Heart left ventricle (tissue), 16 donors: ENCODE data around the gene PGLYRP1. TPM values are rescaled to one million over a fixed set of nuclear protein-coding genes. Genes with fewer than 3 reads are reported as not detected.
A peak's percentile ranks its signal among the peaks of the same experiment; 100 is the strongest.

Experiments used
- ATAC-seq, 4 donors: fragments of 200-7000 bp; cut with Tn5 transposase; one replicate each; pipeline ENCODE4 v1.9.1; 2020 to 2022; ENCODE audit warnings: moderate library complexity in 4 of 4, mild to moderate bottlenecking in 3 of 4, moderate number of reproducible peaks in 1 of 4
- DNase-seq, 5 donors: peaks; one replicate each; pipeline ENCODE4 v3.0.0-alpha.2; 2020
- H3K27ac ChIP-seq, 12 donors: fragments of 200-600 bp; sonication (generic) in 4 of 12; one replicate each; pipeline versions ENCODE4 v1.5.0 to v1.8.0; 2016 to 2022; ENCODE audit warnings: mild to moderate bottlenecking in 2 of 12
- H3K27me3 ChIP-seq, 9 donors: fragments of 200-600 bp; sonication (generic) in 2 of 9; one replicate each; pipeline versions ENCODE4 v1.5.1 to v1.8.0; 2016 to 2022; ENCODE audit warnings: mild to moderate bottlenecking in 3 of 9
- H3K36me3 ChIP-seq, 9 donors: fragments of 200-600 bp; sonication (generic) in 2 of 9; one replicate each; pipeline versions ENCODE4 v1.5.0 to v1.8.0; 2018 to 2022; ENCODE audit warnings: mild to moderate bottlenecking in 2 of 9
- H3K4me1 ChIP-seq, 12 donors: fragments of 200-600 bp; sonication (generic) in 4 of 12; one replicate each; pipeline versions ENCODE4 v1.5.0 to v1.8.0; 2016 to 2022; ENCODE audit warnings: mild to moderate bottlenecking in 3 of 12
- H3K4me3 ChIP-seq, 12 donors: fragments of 200-600 bp; sonication (generic) in 4 of 12; one replicate each; pipeline versions ENCODE4 v1.5.0 to v1.8.0; 2017 to 2022; ENCODE audit warnings: mild to moderate bottlenecking in 9 of 12, moderate library complexity in 4 of 12
- H3K9me3 ChIP-seq, 12 donors: fragments of 200-600 bp; sonication (generic) in 4 of 12; one replicate each; pipeline versions ENCODE4 v1.5.0 to v1.8.0; 2016 to 2022; ENCODE audit warnings: mild to moderate bottlenecking in 1 of 12
- CTCF ChIP-seq, 12 donors: fragments of 200-600 bp; sonication (generic) in 4 of 12; IDR thresholded peaks; one replicate each; pipeline versions ENCODE4 v1.5.0 to v1.8.0; 2018 to 2022; ENCODE audit warnings: antibody characterized with exemption in 12 of 12, mild to moderate bottlenecking in 5 of 12
- POLR2A ChIP-seq, 2 donors: fragments of 450-650 bp; IDR thresholded peaks; one replicate each; pipeline ENCODE4 v1.6.1; 2017; ENCODE audit warnings: antibody characterized with exemption in 2 of 2, mild to moderate bottlenecking in 2 of 2, moderate library complexity in 2 of 2
- WGBS, 4 donors: extraction: QIAGEN DNeasy Blood & Tissue Kit in 2 of 4; methylation state at CpG; one replicate each; pipeline versions ENCODE4 v1.1.5 to v1.1.7; 2013 to 2018; 5-methylcytosine and 5-hydroxymethylcytosine counted together
- intact Hi-C, 10 donors: fragments of 100-400 bp; cut with DNase I; formaldehyde crosslinking; loops; one replicate each; pipeline versions ENCODE4 v1.11.1 to v1.14.2; 2022
- polyA plus RNA-seq, 2 donors: library from polyadenylated mRNA; stranded (reverse); fragments of 200-250 nt; gene quantifications; one replicate each; pipeline ENCODE4 v1.2.3, GENCODE V29; 2013
- total RNA-seq, 9 donors: library from RNA; depleted of rRNA in 2 of 9; stranded (reverse); fragments of >200 nt in 2 of 9; fragmentation: NEBNext Ultra II Directional in 3 of 9; extraction: Animal tissue kit (Norgen Biotek cat#: 25700) in 3 of 9; gene quantifications; one replicate each; pipeline versions ENCODE4 v1.1.0 to v1.2.4, GENCODE V29; 2016 to 2023
- donor health status: ischemic (EF 13 %, LVEDD 7.1; RV severe dilation, severe dysfunction).
- donor health status: healthy with polysubstance abuse.
- donor health status: DM: no; HTN: yes; CAD: no.
- donor health status: DM: no; HTN: no; CAD: no.
- donor health status: ischemic (EF 25% LVEDD 6.9; RV normal size, moderate dysfunction).
- donor health status: ischemic (EF 25% LVEDD 5.7; RV mildly dilated, moderate dysfunction).
- donor health status: healthy.
- donor health status: DM: yes; HTN: yes; CAD: no.
- donor health status: ischemic (EF 35%, LVEDD 5.7; RV mildly dilated, moderate dysfunction).
- donor health status: nonischemic (EF 11% LVEDD 7.7; RV severe dilation, severe dysfunction).
- donor health status: DM: yes; HTN: yes; CAD: no.
- donor health status: PGD.
- donor health status: ischemic (EF 29% LVEDD 5.4; RV normal size, mild dysfunction).
- donor health status: nonischemic (EF 23%, LVEDD 6.1; RV moderate dilation, normal function).

PGLYRP1 gene
- total and polyA plus RNA-seq, 11 donors = 0.24 to 3.9 (median 0.53) TPM; not detected in 7

GRCh38 chr19:46015687-46016425 is 7.0 kb downstream of the PGLYRP1 start:
- TF ChIP-seq POLR2A (IDR thresholded peaks at IDR 0.05) = no peak
- TF ChIP-seq CTCF (IDR thresholded peaks at IDR 0.05) = no peak
- Histone ChIP-seq H3K9me3 (no peaks in the 10 kb centered on the region), H3K36me3 (peaks cover 0 to 8% (median 0%) of the 10 kb centered on the region in 9 donors), H3K4me1 (peaks cover 0 to 28% (median 13%) of the 10 kb centered on the region in 12 donors), H3K4me3 (peak overlapping the region; percentile 44 to 91 (median 72)), H3K27me3 (peaks cover 0 to 39% (median 14%) of the 10 kb centered on the region in 9 donors), H3K27ac (peak overlapping the region in 2 of 12 donors; percentile 33 to 51)
- WGBS, 4 donors = 3 to 9% (median 5%) methylated on average over 37 to 63 of the region's 63 CpGs
- ATAC-seq (peak in 3 of 4 donors; percentile 1 to 23 (median 5)), DNase-seq (peak in 1 of 5 donors; percentile 62)
- intact Hi-C loops = loop anchor here in 4 of 10 donors (2.0 to 10.0 kb wide), 5 partner anchors 89 to 154 kb away; partner anchors contain the start of genes FOXA3 (in 1 of the 4), MYPOP (in 1 of the 4) and SYMPK (in 1 of the 4)

- H3K36me3 ChIP-seq = peaks cover 0 to 8% (median 0%) of the 10 kb centered on the region in 9 donors
- H3K9me3 ChIP-seq = no peaks in the 10 kb centered on the region
- intact Hi-C loops = loop anchor here in 3 of 10 donors (5.0 to 10.0 kb wide), 4 partner anchors 88 to 153 kb away; partner anchors contain the start of genes FOXA3 (in 1 of the 3), MYPOP (in 1 of the 3) and SYMPK (in 1 of the 3)
- peak in 1 of 12 donors; percentile 5 for TF ChIP-seq CTCF (IDR thresholded peaks at IDR 0.05)
- TF ChIP-seq POLR2A (IDR thresholded peaks at IDR 0.05) = no peak
- ATAC-seq = peak in 3 of 4 donors; percentile 44 to 68 (median 55)
- H3K4me1 ChIP-seq = peaks cover 0 to 28% (median 13%) of the 10 kb centered on the region in 12 donors
- no peak overlapping the region for H3K27ac ChIP-seq
- peak overlapping the region in 9 of 12 donors; percentile 4 to 91 (median 66) for H3K4me3 ChIP-seq
- 5 to 26% (median 19%) methylated on average over 22 to 74 of the region's 74 CpGs for WGBS, 4 donors
- H3K27me3 ChIP-seq = peaks cover 0 to 39% (median 14%) of the 10 kb centered on the region in 9 donors
- peak; percentile 37 to 84 (median 66) for DNase-seq
These were observed 7.7 kb downstream of the PGLYRP1 start for GRCh38 chr19:46014941-46015686.

GRCh38 chr19:46014534-46014933 is 8.3 kb downstream of the PGLYRP1 start:
- no peak for TF ChIP-seq POLR2A (IDR thresholded peaks at IDR 0.05)
- TF ChIP-seq CTCF (IDR thresholded peaks at IDR 0.05) = no peak
- Histone ChIP-seq H3K36me3 (peaks cover 0 to 8% (median 0%) of the 10 kb centered on the region in 9 donors), H3K9me3 (no peaks in the 10 kb centered on the region), H3K4me3 (peak overlapping the region in 2 of 12 donors; percentile 43 to 82), H3K27ac (no peak overlapping the region), H3K27me3 (peaks cover 0 to 39% (median 14%) of the 10 kb centered on the region in 9 donors), H3K4me1 (peaks cover 0 to 28% (median 13%) of the 10 kb centered on the region in 12 donors)
- DNase-seq (peak in 1 of 5 donors; percentile 28), ATAC-seq (no peak)
- 52 to 66% (median 59%) methylated on average over 8 of the region's 8 CpGs for whole genome bisulfite sequencing, 4 donors
- intact Hi-C loops = loop anchor here in 1 of 10 donors (10.0 kb wide), 1 partner anchor 90 kb away; no protein-coding TSS in a partner anchor
